Smooth muscle cell of the brain vasculature (primary cell): Measurements from ENCODE around the gene TTLL8.

Experiments
- DNase-seq: peaks from one replicate; pipeline ENCODE4 v3.0.0-alpha.2; 2012; ENCODE audit warnings: low read depth, low spot score

The TTLL8 gene

GRCh38 chr22:50082961-50083461, 24.9 kb upstream of the TTLL8 start:
- DNase-seq = no peak

- no peak for DNase-seq
Observed at GRCh38 chr22:50082197-50082715, 24.2 kb upstream of the TTLL8 start.

- no peak for DNase-seq
Observed at GRCh38 chr22:50081426-50082196, 23.5 kb upstream of the TTLL8 start.

- DNase-seq = no peak
Observed at GRCh38 chr22:50080077-50080465, 22.0 kb upstream of the TTLL8 start.

- no peak for DNase-seq
Observed at GRCh38 chr22:50078761-50079160, 20.7 kb upstream of the TTLL8 start.

- DNase-seq = no peak
Observed at GRCh38 chr22:50078246-50078645, 20.1 kb upstream of the TTLL8 start.

- DNase-seq = no peak
Observed at GRCh38 chr22:50076646-50077535, 18.8 kb upstream of the TTLL8 start.

GRCh38 chr22:50074551-50075530, 16.7 kb upstream of the TTLL8 start:
- DNase-seq = no peak

GRCh38 chr22:50074056-50074455, 16.0 kb upstream of the TTLL8 start:
- DNase-seq = no peak

GRCh38 chr22:50072714-50073538, 14.8 kb upstream of the TTLL8 start:
- DNase-seq = no peak

- no peak for DNase-seq
Observed at GRCh38 chr22:50072167-50072555, 14.1 kb upstream of the TTLL8 start.

- no peak for DNase-seq
Observed at GRCh38 chr22:50071432-50072166, 13.5 kb upstream of the TTLL8 start.

GRCh38 chr22:50070366-50070765, 12.3 kb upstream of the TTLL8 start:
- no peak for DNase-seq

- no peak for DNase-seq
Observed at GRCh38 chr22:50068096-50068495, 10.0 kb upstream of the TTLL8 start.

GRCh38 chr22:50067244-50067643, 9.1 kb upstream of the TTLL8 start:
- DNase-seq = no peak

GRCh38 chr22:50064453-50064852, 6.4 kb upstream of the TTLL8 start:
- no peak for DNase-seq

GRCh38 chr22:50063589-50064393, 5.7 kb upstream of the TTLL8 start:
- no peak for DNase-seq

GRCh38 chr22:50062509-50063135, 4.5 kb upstream of the TTLL8 start:
- no peak for DNase-seq
